Parathyroid adenoma (tissue), 2 donors: ENCODE results near the gene SLC22A31.

Source experiments
- H2AFZ ChIP-seq: fragments of 300-600 bp; sonication (generic); one replicate; pipeline ENCODE4 v1.7.0; 2017; ENCODE audit warnings: antibody characterized with exemption, mild to moderate bottlenecking
- H3K27ac ChIP-seq: fragments of 300-600 bp; sonication (generic); one replicate; pipeline ENCODE4 v1.7.0; 2017
- H3K27me3 ChIP-seq: fragments of 300-600 bp; sonication (generic); one replicate; pipeline ENCODE4 v1.7.0; 2017; ENCODE audit warnings: low read length; ENCODE audit not compliant: control insufficient read depth, insufficient read depth
- H3K36me3 ChIP-seq: fragments of 300-600 bp; sonication (generic); one replicate; pipeline ENCODE4 v1.7.0; 2017; ENCODE audit warnings: low read length; ENCODE audit not compliant: control insufficient read depth, insufficient read depth
- H3K4me1 ChIP-seq: fragments of 300-600 bp; sonication (generic); one replicate; pipeline ENCODE4 v1.7.0; 2017; ENCODE audit warnings: control low read depth
- H3K4me2 ChIP-seq: fragments of 300-600 bp; sonication (generic); one replicate; pipeline ENCODE4 v1.7.0; 2017; ENCODE audit warnings: low read length
- H3K4me3 ChIP-seq: fragments of 300-600 bp; sonication (generic); one replicate; pipeline ENCODE4 v1.7.0; 2017; ENCODE audit warnings: low read depth, low read length
- H3K79me2 ChIP-seq: fragments of 300-600 bp; sonication (generic); one replicate; pipeline ENCODE4 v1.7.0; 2017; ENCODE audit warnings: control low read depth
- H3K9ac ChIP-seq: fragments of 300-600 bp; sonication (generic); one replicate; pipeline ENCODE4 v1.7.0; 2017; ENCODE audit warnings: mild to moderate bottlenecking
- H3K9me3 ChIP-seq: fragments of 300-600 bp; sonication (generic); one replicate; pipeline ENCODE4 v1.7.0; 2017; ENCODE audit warnings: low read length; ENCODE audit not compliant: control insufficient read depth
- CTCF ChIP-seq: fragments of 300-600 bp; sonication (generic); IDR thresholded peaks from one replicate; pipeline ENCODE4 v1.7.0; 2017; ENCODE audit warnings: antibody characterized with exemption, mild to moderate bottlenecking
- donor health status: primary hyperparathyroidism.

Gene SLC22A31

GRCh38 chr16:89184677-89184932 is 15.7 kb downstream of the SLC22A31 start:
- Histone ChIP-seq H3K27me3 (no peaks in the 10 kb centered on the region), H3K79me2 (no peaks in the 10 kb centered on the region), H3K9me3 (no peaks in the 10 kb centered on the region), H2AFZ (no peak overlapping the region), H3K36me3 (no peaks in the 10 kb centered on the region), H3K4me3 (no peak overlapping the region), H3K4me2 (no peak overlapping the region), H3K9ac (no peak overlapping the region), H3K4me1 (no peaks in the 10 kb centered on the region), H3K27ac (no peak overlapping the region)
- TF ChIP-seq CTCF: no peak

- no peaks in the 10 kb centered on the region for H3K79me2 ChIP-seq
- no peak for TF ChIP-seq CTCF
- no peak overlapping the region for H3K27ac ChIP-seq
- H3K27me3 ChIP-seq: no peaks in the 10 kb centered on the region
- H3K9me3 ChIP-seq: no peaks in the 10 kb centered on the region
- no peaks in the 10 kb centered on the region for H3K4me1 ChIP-seq
- no peak overlapping the region for H3K4me2 ChIP-seq
- no peaks in the 10 kb centered on the region for H3K36me3 ChIP-seq
- no peak overlapping the region for H2AFZ ChIP-seq
- H3K9ac ChIP-seq: no peak overlapping the region
- H3K4me3 ChIP-seq: no peak overlapping the region
These were observed 16.2 kb downstream of the SLC22A31 start for GRCh38 chr16:89183975-89184676.

GRCh38 chr16:89183463-89183862 is 16.9 kb downstream of the SLC22A31 start:
- no peaks in the 10 kb centered on the region for H3K36me3 ChIP-seq
- TF ChIP-seq CTCF: no peak
- no peaks in the 10 kb centered on the region for H3K79me2 ChIP-seq
- no peaks in the 10 kb centered on the region for H3K9me3 ChIP-seq
- H3K4me1 ChIP-seq: no peaks in the 10 kb centered on the region
- no peak overlapping the region for H3K4me2 ChIP-seq
- no peak overlapping the region for H3K4me3 ChIP-seq
- H3K27me3 ChIP-seq: no peaks in the 10 kb centered on the region
- no peak overlapping the region for H2AFZ ChIP-seq
- no peak overlapping the region for H3K9ac ChIP-seq
- no peak overlapping the region for H3K27ac ChIP-seq

- Histone ChIP-seq H3K9ac (no peak overlapping the region), H3K4me2 (no peak overlapping the region), H3K27ac (no peak overlapping the region), H3K36me3 (no peaks in the 10 kb centered on the region), H3K4me3 (no peak overlapping the region), H3K79me2 (no peaks in the 10 kb centered on the region), H2AFZ (no peak overlapping the region), H3K9me3 (no peaks in the 10 kb centered on the region), H3K4me1 (no peaks in the 10 kb centered on the region), H3K27me3 (no peaks in the 10 kb centered on the region)
- no peak for TF ChIP-seq CTCF
These were observed 20.6 kb downstream of the SLC22A31 start for GRCh38 chr16:89179656-89180315.

- Histone ChIP-seq H3K9ac (no peak overlapping the region), H3K27me3 (no peaks in the 10 kb centered on the region), H3K36me3 (no peaks in the 10 kb centered on the region), H3K9me3 (no peaks in the 10 kb centered on the region), H3K4me2 (no peak overlapping the region), H2AFZ (no peak overlapping the region), H3K27ac (no peak overlapping the region), H3K4me3 (no peak overlapping the region), H3K79me2 (no peaks in the 10 kb centered on the region), H3K4me1 (no peaks in the 10 kb centered on the region)
- TF ChIP-seq CTCF: no peak
These were observed 21.2 kb downstream of the SLC22A31 start for GRCh38 chr16:89179148-89179484.
